Ecto neural progenitor cell (in vitro differentiated cells): ENCODE results near the gene MYH9.
"Not testable (repeated sequence)": the region's sequence is repeated elsewhere in the genome, so short reads cannot be mapped to it uniquely, and the experiment has no call there.

Experiments
- DNase-seq: peaks from one replicate; pipeline ENCODE4 v3.0.0-alpha.2; 2018; ENCODE audit warnings: low spot score

Gene MYH9

DNA sequence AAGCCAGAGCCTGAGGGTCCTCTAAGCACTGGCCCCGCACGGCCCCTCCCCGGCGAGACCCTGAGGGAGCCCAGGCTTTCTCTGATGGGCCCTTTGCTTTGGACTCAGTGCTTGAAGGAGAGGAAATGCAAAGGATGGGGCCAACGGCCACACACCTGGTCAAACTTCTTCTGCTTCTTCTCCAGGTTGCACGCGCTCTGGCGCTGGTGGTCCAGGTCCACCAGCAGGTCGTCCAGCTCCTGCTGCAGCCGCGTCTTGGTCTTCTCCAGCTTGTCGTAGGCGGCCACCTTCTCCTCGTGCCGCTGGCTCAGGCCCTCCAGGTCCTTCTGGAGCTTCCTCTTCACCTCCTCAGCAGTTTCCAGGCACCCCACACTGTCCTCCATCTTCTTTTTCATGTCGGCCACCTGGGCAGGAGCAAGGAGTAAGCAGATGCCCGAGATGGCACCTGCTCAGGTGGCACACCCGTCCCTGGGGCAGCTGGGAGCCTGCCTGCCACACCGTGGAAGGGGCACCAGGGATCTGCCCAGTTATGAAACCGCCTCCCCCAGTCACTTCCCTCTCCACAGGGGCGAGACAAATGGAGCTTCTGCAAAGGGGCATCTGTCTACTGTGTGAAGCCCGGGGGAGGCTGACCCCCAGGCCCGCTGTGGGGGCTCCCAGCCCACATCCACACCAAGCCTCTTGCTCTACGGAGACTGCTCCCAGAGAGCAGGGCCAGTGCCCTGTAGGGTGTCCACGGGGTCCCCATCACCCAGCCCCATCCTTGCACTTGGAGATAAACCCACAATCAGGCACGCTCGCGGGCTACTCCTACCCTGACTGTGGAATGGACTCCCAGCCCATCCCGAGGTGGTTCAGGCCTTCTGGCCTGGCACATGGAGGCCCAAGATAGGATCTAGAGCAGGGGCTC lies 95.7 kb downstream of the MYH9 start:
- no peak for DNase-seq

DNA sequence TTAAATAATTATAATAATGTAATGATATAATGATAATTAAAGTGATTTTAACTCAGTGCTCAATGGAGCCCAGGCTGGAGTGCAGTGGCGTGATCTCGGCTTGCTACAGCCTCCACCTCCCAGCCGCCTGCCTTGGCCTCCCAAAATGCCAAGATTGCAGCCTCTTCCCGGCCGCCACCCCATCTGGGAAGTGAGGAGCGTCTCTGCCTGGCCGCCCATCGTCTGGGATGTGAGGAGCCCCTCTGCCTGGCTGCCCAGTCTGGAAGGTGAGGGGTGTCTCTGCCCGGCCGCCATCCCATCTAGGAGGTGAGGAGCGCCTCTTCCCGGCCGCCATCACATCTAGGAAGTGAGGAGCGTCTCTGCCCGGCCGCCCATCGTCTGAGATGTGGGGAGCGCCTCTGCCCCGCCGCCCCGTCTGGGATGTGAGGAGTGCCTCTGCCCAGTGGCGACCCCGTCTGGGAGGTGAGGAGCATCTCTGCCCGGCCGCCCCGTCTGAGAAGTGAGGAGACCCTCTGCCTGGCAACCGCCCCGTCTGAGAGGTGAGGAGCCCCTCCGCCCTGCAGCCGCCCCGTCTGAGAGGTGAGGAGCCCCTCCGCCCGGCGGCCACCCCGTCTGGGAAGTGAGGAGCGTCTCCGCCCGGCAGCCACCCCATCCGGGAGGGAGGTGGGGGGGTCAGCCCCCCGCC lies 97.2 kb downstream of the MYH9 start:
- not testable (repeated sequence) for DNase-seq

DNA sequence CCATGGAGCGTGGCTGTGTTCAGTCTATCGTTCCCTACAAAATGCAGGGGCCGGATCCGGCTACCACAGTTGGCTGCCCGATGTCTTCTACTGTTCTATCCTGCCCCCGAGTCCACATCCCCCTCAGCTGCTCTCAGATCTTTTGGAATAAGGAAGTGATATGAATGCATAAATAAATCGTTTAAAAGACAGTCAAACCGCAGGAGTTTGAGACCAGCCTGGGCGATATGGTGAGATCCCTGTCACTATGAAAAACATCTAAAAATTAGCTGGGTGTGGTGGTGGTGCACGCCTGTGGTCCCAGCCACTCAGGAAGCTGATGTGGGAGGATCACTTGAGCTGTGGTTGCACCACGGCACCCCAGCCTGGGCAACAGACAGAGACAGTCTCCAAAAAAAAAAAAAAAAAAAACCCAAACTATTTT lies 97.8 kb downstream of the MYH9 start:
- DNase-seq = not testable (repeated sequence)

DNA sequence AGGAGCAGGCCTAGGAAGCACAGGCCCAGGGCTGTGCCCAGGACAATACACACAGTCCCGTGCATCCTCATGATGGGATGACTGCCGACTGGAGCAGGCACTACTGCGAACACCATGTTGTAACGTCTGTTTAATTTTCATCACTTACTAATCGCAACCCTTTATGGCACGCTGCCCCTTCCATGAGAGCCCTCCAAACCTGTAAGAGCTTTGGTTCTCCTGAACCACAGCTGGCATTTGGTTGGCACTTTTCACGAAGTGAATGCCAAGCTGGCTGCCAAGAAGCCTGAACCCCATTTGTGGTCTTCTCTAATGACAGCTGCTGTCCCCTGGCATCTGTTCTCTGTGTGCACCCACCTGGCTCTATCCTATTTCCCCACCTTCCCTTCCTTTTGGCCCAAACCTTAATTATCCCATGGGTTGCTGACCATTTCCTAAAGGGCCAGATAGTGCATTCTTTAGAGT lies 98.3 kb downstream of the MYH9 start:
- DNase-seq = no peak

DNA sequence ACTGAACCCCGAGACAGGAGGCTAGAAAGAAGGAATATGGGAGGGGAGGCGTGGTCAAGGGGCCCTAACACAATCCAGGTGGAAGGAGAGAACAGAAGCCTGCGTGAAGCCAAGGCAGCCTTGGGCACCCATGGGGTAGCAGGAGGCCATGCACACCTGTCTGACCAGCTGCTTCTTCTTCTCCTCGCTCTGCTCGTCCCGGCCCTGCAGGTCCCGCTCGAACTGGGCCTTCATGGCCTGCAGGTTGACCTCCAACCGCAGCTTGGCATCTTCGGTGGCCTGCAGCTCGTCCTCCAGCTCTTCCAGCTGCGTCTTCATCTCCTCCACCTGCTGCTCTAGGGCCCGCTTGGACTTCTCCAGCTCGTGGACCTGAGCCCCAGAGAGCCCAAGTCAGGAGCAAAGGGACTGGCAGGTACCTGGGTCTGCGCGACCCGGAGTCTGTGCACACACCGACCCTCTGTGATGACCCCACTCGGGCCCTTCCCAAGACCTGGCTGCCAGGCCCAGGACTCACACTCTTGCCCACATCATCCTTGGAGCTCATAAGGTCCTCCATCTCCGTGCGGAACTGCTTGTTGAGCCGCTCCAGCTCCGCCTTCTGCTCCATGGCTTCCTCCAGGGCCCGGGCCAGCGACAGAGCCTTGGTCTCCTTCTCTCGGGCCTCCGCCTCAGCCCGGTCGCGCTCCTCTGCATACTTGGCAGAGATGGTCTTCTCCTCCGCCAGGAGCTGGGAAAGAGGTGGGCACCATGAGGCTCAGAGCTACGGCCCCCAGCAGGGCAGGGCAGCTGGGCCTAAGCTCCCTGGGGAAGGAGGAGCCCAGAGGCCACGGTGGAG lies 99.0 kb downstream of the MYH9 start:
- DNase-seq = no peak

DNA sequence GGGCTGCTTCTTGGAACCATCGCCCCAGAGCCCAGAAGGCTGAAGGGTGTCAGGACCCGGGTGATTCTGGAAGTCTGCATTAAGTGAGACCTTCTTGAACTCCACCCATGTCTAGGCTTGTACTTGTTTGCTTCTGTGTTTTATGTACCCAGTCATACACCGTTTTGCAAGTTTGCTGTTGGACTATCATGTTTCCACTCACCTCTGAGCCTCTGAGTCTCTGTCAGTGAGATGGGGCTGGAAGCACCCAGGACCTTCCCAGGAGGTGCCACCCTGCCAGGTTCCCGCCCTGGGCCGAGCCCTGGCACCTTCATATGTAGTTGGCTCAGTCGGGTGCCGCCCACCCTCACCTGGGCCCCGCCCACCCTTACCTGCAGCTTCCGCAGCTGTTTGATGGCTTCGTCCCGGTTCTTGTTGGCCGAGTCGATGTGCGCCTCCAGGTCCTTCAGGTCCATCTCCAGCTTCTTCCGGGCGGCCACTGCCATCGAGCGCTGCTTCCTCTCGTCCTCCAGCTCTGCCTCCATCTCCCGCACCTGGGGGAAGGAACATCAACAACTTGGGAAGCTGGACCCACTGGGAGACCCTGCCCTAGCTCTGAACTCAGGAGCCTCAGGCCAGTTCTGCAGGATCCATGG lies 99.8 kb downstream of the MYH9 start:
- DNase-seq = no peak

DNA sequence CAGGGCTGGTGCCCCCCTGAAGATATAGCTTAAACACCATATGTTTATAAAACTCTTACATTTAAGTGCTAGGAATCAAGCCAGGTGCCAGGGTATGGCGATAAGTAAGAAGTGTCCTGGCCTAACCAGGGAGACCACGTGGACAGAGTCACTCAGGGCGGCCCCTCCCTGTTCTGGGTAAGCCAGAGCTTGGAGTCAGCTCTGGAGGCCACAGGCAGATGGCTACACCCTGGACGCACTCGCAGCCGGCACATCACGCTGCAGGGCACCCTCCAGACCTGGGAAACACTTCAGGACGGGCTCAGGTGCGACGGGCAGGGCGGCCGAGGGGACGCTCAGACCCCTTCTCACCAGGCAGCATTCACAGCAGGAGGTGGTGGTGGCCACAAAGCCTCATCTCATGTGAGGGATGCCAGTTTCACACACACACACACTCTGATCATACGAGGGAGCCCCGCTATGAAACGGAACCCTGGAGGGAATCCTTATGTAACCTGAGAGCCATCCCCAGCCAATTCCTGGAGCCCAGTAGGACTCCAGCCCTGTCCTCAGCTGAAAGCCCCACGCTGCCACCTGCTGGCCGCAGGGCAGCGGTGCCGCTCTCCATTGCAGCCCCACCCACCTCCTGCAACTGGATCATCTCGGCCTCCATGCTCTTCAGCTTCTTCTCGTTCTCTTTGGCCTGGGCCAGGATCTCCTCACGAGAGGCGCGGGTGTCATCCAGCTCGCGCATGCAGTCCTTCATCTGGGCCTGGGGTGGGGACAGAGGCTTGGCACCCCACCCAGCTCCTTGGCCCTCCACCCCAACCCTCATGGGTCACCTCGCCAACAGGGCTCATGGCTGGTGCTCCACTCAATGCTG lies 101.4 kb downstream of the MYH9 start:
- peak; percentile 90 for DNase-seq

DNA sequence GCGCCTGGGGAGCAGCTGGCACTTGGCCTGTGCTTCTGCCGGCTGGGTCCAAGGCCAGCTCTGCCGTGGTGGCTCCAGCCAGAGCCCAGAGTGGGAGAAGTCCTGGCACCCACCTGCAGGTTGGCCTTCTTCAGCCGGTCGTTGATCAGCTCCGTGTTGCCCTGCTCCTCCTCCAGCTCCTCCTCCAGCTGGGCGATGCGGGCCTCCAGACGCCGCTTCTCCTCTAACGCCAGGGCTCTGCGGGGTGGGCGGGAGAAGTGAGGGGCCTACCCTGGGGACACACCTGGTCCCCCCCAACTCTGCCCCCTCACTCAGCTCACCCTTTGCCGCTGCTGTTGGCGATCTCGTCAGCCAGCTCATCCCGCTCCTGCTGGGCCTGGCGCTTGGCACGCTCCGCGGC lies 102.2 kb downstream of the MYH9 start:
- no peak for DNase-seq

DNA sequence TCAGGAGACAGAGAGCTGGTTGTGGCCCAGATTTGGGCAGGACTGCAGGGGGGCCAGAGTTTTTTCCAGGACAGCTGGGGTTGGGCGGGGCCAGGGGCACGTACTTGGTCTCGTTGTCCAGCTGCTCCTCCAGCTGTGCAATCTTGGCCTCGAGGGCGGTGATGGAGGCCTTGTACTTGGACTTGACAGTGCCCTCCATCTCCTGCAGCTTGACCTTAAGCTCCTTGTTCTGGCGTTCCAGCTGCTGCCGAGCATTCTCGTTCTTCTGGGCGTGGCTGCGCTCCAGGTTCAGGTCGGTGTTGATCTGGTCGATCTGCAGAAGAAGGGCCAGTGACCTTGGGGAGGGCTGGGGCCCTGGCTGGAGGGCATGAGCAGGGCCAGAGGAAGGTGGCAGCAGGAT lies 102.8 kb downstream of the MYH9 start:
- DNase-seq = no peak

DNA sequence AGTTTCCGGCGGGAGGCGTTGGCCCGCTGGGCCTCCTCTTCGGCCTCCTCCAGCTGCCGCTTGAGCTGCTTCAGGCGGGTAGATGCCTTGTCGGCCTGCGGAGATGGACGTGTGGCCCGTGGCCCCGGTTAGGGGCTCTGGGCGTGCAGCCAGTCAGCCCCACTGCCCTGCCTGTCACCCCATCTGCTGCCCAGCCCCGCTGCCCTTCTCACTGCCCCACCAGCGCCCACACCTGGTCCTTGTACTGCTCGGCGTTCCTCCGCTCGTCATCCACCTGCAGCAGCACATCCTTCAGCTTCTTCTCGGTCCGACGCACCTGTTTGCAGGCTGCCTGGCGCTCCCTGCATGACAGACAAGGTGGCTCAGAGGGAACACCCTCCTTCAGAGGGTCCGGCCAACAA lies 103.6 kb downstream of the MYH9 start:
- DNase-seq = no peak

DNA sequence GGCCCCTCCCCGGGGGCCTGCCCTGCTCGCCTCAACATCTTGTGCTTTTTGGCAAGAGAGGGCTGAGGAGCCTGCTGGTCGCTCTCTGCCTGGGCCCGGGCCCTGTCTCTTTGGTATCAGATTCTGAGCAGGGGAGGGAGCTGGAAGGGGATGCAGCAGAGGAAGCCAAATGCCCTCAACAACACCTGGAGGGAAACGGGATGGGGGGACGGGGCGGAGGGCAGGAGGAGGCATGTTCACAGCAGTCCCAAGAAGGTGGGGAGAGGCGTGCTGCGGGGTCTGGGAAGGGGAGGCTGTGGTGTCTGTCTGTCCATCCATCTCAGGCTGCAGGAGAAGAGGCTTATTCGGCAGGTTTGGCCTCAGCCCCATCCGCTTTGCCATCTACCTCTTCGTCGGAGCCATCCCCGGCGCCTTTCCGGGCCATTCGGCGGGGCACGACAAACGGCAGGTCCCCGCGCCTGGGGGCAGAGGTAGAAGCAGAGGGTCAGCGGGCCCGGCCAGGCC lies 105.4 kb downstream of the MYH9 start:
- no peak for DNase-seq

DNA sequence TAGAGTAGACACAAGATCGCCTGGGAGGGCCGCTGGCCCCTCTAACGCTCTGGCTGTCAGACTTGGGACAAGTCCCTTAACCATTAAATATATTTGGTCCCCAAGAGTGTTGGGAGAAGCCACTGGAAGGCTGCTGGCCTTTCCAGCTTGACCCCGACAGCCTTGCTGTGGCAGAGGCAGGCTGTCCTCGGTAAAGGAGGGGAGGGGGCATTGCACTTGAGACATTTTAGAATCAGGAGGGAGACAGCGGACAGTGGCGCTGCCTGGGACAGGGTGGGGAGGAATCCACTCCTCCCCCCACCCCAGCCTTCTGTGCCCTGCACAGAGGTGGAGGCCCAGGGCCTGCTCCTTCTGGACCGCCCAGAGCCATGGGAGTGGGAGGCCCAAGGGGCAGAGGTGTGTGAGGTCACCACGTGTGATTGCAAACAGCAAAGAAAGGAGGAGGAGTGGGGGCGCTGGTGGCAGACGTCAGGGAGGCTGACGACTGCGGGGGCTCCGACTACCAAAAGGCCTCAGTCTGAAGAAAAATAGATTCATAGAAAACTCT lies 105.9 kb downstream of the MYH9 start:
- no peak for DNase-seq

DNA sequence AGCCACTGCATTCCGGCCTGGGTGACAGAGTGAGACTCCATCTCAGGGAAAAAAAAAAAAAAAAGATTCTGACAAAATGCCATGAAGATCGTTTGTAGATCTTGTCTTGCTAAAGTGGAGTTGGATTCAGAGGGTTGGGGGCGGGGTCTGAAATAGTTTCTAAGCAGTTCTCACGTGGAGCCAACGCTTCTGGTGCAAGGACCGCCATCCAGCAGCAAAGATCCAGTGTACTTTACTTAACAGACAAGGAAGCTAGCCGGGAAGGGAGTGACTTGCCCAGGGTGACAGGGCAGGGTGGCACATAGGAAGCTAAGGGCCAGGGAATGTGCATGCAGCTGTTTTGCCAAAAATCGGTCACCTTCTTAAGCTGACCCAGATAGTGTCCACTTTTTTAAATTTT lies 107.4 kb downstream of the MYH9 start:
- DNase-seq = no peak

DNA sequence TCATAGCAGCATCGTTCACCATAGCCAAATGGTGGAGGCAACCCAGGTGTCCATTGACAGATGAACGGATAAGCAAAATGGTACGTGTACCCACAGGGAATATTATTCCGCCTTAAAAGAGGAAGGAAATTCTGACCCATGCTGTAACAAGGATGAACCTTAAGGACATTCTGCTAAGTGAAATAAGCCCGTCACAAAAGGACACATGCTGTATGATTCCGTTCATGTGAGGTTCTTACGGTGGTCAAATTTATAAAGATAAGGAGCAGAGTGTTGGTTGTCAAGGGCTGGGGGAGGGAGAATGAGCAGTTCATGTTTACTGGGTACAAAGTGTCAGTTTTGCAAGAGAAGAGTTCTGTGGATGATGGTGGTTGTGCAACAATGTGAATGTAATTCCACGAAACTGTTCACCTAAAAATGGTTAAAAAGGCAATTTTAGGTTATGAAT lies 108.5 kb downstream of the MYH9 start:
- no peak for DNase-seq

DNA sequence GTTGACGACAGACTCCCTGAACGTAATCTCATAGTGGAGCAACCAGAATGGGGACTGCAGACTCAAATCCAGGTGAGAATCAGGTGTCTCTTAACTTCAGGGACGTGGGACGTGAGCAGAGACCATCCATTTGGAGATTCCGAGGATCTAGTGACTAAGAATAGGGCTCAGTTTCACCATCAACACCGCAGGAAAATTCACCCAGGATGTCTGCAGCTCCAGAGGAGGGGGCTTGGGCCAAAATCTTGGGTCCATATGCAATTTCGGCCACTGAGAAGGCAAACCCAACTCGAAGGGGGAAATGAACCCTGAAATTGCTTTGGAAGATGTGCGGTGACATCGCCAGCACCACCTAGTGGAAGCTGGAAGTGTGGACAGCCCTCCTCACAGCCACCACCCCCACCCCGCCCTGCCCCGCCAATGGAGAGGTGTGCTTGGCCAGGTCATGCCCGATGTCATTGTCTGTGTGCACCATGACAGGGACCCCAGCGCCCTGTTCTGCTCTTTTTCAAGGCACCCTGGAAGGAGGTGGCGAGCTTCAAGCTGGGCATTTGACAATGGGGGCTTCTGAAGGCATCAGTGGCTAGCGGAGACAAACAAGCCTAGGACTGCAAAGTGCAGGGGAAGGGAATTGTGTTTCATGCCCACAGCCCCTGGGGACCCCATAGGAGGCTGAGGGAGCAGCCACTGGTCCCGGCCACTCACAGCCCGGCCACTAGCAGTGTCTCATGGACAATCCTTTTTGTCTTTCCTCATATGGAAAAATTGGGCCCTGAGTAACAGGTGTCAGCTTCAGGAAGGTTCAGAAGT lies 110.1 kb downstream of the MYH9 start:
- peak; percentile 80 for DNase-seq

DNA sequence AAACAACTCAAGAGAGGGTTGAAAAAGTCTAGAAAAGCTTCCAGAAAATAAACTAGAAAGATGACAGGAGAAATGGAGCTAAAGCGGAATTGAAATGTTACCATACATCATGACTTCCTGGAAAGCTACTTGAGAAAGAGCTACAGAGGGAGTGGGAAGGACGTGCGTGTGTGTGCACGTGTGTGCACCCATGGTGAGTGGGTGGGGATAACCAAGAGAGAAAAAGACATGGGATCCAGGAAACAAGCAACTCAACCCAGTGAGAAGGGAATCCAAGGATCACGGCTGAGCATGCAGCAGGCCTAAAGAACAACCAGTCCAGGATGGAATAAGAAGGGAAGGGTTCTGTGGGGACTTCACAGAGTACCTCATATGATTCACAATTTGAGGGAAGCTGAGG lies 113.2 kb downstream of the MYH9 start:
- DNase-seq = no peak

DNA sequence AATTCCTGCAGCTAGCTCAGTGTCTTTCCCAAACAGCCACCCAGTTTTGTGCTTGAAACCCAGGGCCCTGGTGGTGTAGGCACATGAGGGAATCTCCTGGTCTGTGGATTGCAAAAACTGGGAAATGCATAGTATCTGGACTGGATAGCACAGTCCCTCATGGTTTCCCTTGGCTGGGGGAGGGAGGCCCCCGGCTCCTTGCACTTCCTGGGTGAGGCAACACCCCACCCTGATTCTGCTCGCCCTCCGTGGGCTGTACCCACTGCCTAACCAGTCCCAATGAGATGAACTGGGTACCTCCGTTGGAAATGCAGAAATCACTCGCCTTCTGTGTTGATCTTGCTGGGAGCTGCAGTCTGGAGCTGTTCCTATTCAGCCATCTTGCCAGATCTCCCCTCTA lies 115.8 kb downstream of the MYH9 start:
- not testable (repeated sequence) for DNase-seq

DNA sequence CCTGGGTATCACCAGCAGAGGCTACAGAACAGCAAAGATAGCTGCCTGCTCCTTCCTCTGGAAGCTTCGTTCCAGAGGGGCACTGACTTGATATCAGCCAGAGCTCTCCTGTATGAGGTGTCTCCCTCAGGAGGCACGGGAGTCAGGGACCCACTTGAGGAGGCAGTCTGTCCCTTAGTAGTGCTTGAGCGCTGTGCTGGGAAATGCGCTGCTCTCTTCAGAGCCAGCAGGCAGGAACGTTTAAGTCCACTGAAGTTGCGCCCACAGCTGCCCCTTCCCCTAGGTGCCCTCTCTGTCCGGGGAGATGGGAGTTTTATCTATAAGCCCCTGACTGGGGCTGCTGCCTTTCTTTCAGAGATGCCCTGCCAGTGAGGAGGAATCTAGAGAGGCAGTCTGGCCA lies 116.5 kb downstream of the MYH9 start:
- DNase-seq = not testable (repeated sequence)

DNA sequence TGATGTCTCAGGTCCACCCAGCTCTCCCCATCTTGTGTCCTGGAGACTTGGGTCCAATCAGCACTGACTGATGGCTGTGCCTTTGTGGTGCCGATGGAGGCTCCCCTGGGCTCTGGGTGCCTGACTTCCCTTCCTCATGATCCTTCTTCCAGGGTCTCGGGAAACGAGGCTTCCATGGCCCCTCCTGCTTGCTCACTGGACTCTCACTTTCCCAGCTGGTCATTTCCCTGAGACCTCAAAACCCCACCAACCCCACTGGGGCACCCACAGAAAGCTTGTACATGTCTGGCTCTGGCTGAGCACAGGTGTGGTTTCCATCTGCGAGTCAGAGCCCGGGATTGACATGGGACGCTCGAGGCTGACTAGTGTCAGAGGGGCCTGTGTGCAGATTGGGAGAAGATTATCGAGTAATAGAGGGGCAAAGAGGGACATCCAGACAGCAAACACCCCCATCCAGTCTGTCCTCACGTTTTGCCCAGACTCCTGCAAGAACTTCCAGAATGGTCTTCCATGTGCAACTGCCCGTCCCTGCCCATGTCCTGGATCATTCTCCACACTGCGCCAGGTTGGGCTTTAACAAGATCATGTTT lies 119.8 kb downstream of the MYH9 start:
- no peak for DNase-seq
